Fibroblast of gingiva (primary cell): ENCODE data around the gene OGDH.
A peak's percentile ranks its signal among the peaks of the same experiment; 100 is the strongest.
"Not testable (repeated sequence)": the region's sequence is repeated elsewhere in the genome, so short reads cannot be mapped to it uniquely, and the experiment has no call there.

Experiments
- DNase-seq: peaks from one replicate; pipeline ENCODE4 v3.0.0-alpha.2; 2011; ENCODE audit warnings: low read depth

The OGDH gene

GRCh38 chr7:44706788-44707557, 100.5 kb downstream of the OGDH start:
- no peak for DNase-seq

GRCh38 chr7:44707558-44708230, 101.3 kb downstream of the OGDH start:
- no peak for DNase-seq

GRCh38 chr7:44709011-44709915, 102.8 kb downstream of the OGDH start:
- no peak for DNase-seq

GRCh38 chr7:44709945-44710596, 103.6 kb downstream of the OGDH start:
- DNase-seq: no peak

GRCh38 chr7:44711528-44711927, 105.1 kb downstream of the OGDH start:
- no peak for DNase-seq

- DNase-seq: no peak
Measured at GRCh38 chr7:44712012-44712411, 105.6 kb downstream of the OGDH start.

GRCh38 chr7:44713141-44713540, 106.7 kb downstream of the OGDH start:
- no peak for DNase-seq

- DNase-seq: no peak
Measured at GRCh38 chr7:44713680-44714335, 107.4 kb downstream of the OGDH start.

GRCh38 chr7:44716205-44716604, 109.8 kb downstream of the OGDH start:
- DNase-seq: no peak

- no peak for DNase-seq
Measured at GRCh38 chr7:44720301-44720700, 113.9 kb downstream of the OGDH start.

- DNase-seq: no peak
Measured at GRCh38 chr7:44724276-44724675, 117.8 kb downstream of the OGDH start.

GRCh38 chr7:44726250-44726649, 119.8 kb downstream of the OGDH start:
- not testable (repeated sequence) for DNase-seq

- DNase-seq: peak; percentile 66
Measured at GRCh38 chr7:44727158-44727936, 120.9 kb downstream of the OGDH start.

GRCh38 chr7:44727937-44728262, 121.5 kb downstream of the OGDH start:
- DNase-seq: no peak

GRCh38 chr7:44729949-44730590, 123.6 kb downstream of the OGDH start:
- no peak for DNase-seq

- not testable (repeated sequence) for DNase-seq
Measured at GRCh38 chr7:44732971-44733370, 126.5 kb downstream of the OGDH start.

GRCh38 chr7:44733708-44734481, 127.5 kb downstream of the OGDH start:
- DNase-seq: peak; percentile 55

- peak; percentile 89 for DNase-seq
Measured at GRCh38 chr7:44735403-44736165, 129.2 kb downstream of the OGDH start.

- DNase-seq: no peak
Measured at GRCh38 chr7:44736896-44737295, 130.5 kb downstream of the OGDH start.
